BLaER1 treated with 17β-estradiol and CSF1 and Interleukin-3, amounts not matched to agents 10 nM and 100 nM (cell line): Measurements from ENCODE around the gene KLK8.

Source experiments
- H3K27ac ChIP-seq, 11 experiments: shearing (Covaris generic); formaldehyde crosslinking; 2 replicates each; pipeline ENCODE4 v1.8.1; 2022
- H3K27me3 ChIP-seq, 11 experiments: shearing (Covaris generic); formaldehyde crosslinking; 2 replicates each; pipeline ENCODE4 v1.8.1; 2022
- H3K36me3 ChIP-seq, 11 experiments: shearing (Covaris generic); formaldehyde crosslinking; 2 replicates each; pipeline ENCODE4 v1.8.1; 2022
- H3K4me1 ChIP-seq, 10 experiments: shearing (Covaris generic); formaldehyde crosslinking; 2 replicates each; pipeline ENCODE4 v1.8.1; 2022
- H3K4me2 ChIP-seq, 11 experiments: shearing (Covaris generic); formaldehyde crosslinking; 2 replicates each; pipeline ENCODE4 v1.8.1; 2022
- H3K4me3 ChIP-seq, 10 experiments: shearing (Covaris generic); formaldehyde crosslinking; 2 replicates each; pipeline ENCODE4 v1.8.1; 2022
- H3K9ac ChIP-seq, 11 experiments: shearing (Covaris generic); formaldehyde crosslinking; 2 replicates each; pipeline ENCODE4 v1.8.1; 2022
- H3K9me3 ChIP-seq, 11 experiments: shearing (Covaris generic); formaldehyde crosslinking; replicated peaks in 1 of 11; 2 replicates each; pipeline ENCODE4 v1.8.1; 2022
- H4K20me1 ChIP-seq, 11 experiments: shearing (Covaris generic); formaldehyde crosslinking; 2 replicates each; pipeline ENCODE4 v1.8.1; 2022
- Cebpa-rat ChIP-seq, 11 experiments: shearing (Covaris generic); IDR thresholded peaks; 2 replicates each; pipeline ENCODE4 v1.8.1; 2022

Gene KLK8

GRCh38 chr19:50947123-50947522, 54.3 kb downstream of the KLK8 start:
- Histone ChIP-seq H3K36me3 (no peaks in the 10 kb centered on the region), H4K20me1 (no peaks in the 10 kb centered on the region), H3K9ac (no peak overlapping the region), H3K4me1 (no peaks in the 10 kb centered on the region), H3K27ac (no peak overlapping the region), H3K4me3 (no peak overlapping the region), H3K4me2 (no peak overlapping the region), H3K9me3 (peaks cover 0 to 3% (median 0%) of the 10 kb centered on the region in 11 experiments; a peak in 3 of 22 replicates), H3K27me3 (no peaks in the 10 kb centered on the region)
- TF ChIP-seq Cebpa-rat (IDR thresholded peaks at IDR 0.05): no peak
